HEK293 (cell line): ENCODE data around the gene CA12.
A peak's percentile ranks its signal among the peaks of the same experiment; 100 is the strongest.

Source experiments
- ATF2 ChIP-seq: fragments of 450-650 bp; formaldehyde crosslinking; IDR thresholded peaks from 2 replicates; pipeline ENCODE4 v1.5.1; 2016; ENCODE audit warnings: missing biosample characterization, missing genetic modification characterization, low read depth
- BCL11A ChIP-seq: fragments of 450-650 bp; formaldehyde crosslinking; IDR thresholded peaks from 2 replicates; pipeline ENCODE4 v1.5.1; 2016; ENCODE audit warnings: low read depth, missing biosample characterization, missing genetic modification characterization
- IKZF3 ChIP-seq: fragments of 450-650 bp; IDR thresholded peaks from 2 replicates; pipeline ENCODE4 v1.5.0; 2018; ENCODE audit warnings: missing biosample characterization, mild to moderate bottlenecking, missing genetic modification characterization, moderate library complexity
- INSM2 ChIP-seq: fragments of 450-650 bp; formaldehyde crosslinking; IDR thresholded peaks from 2 replicates; pipeline ENCODE4 v1.5.1; 2016; ENCODE audit warnings: missing biosample characterization, missing genetic modification characterization
- KLF10 ChIP-seq: fragments of 450-650 bp; IDR thresholded peaks from 2 replicates; pipeline ENCODE4 v1.5.1; 2018; ENCODE audit warnings: missing biosample characterization, mild to moderate bottlenecking, missing genetic modification characterization
- KLF16 ChIP-seq: fragments of 450-650 bp; formaldehyde crosslinking; IDR thresholded peaks from 2 replicates; pipeline ENCODE4 v1.5.1; 2017; ENCODE audit warnings: missing biosample characterization, missing genetic modification characterization
- KLF8 ChIP-seq: fragments of 450-650 bp; formaldehyde crosslinking; IDR thresholded peaks from 2 replicates; pipeline ENCODE4 v1.5.1; 2016; ENCODE audit warnings: missing biosample characterization, missing genetic modification characterization
- MEIS1 ChIP-seq: sonication (generic); formaldehyde crosslinking; IDR thresholded peaks from 2 replicates; pipeline ENCODE4 v1.8.1; 2022; ENCODE audit warnings: missing genetic modification reagents, mild to moderate bottlenecking, borderline replicate concordance
- MZF1 ChIP-seq: fragments of 450-650 bp; formaldehyde crosslinking; IDR thresholded peaks from 2 replicates; pipeline ENCODE4 v1.5.1; 2017; ENCODE audit warnings: missing biosample characterization, missing genetic modification characterization, borderline replicate concordance
- PATZ1 ChIP-seq: fragments of 450-650 bp; formaldehyde crosslinking; IDR thresholded peaks from 2 replicates; pipeline ENCODE4 v1.5.1; 2016; ENCODE audit warnings: missing biosample characterization, missing genetic modification characterization
- PRDM1 ChIP-seq: fragments of 450-650 bp; formaldehyde crosslinking; IDR thresholded peaks from 2 replicates; pipeline ENCODE4; 2016; ENCODE audit warnings: missing biosample characterization, missing genetic modification characterization
- PRDM6 ChIP-seq: fragments of 450-650 bp; formaldehyde crosslinking; IDR thresholded peaks from 2 replicates; pipeline ENCODE4 v1.5.1; 2017; ENCODE audit warnings: missing biosample characterization, missing genetic modification characterization
- WT1 ChIP-seq: fragments of 450-650 bp; formaldehyde crosslinking; IDR thresholded peaks from 2 replicates; pipeline ENCODE4 v1.5.1; 2016; ENCODE audit warnings: missing biosample characterization, missing genetic modification characterization
- ZBTB26 ChIP-seq: fragments of 450-650 bp; formaldehyde crosslinking; optimal IDR thresholded peaks from 2 replicates; pipeline ENCODE3; 2016; ENCODE audit warnings: missing biosample characterization, mild to moderate bottlenecking, missing genetic modification characterization
- ZBTB8A ChIP-seq: fragments of 450-650 bp; formaldehyde crosslinking; IDR thresholded peaks from 2 replicates; pipeline ENCODE4 v1.5.1; 2016; ENCODE audit warnings: missing biosample characterization, missing genetic modification characterization
- ZNF112 ChIP-seq: fragments of 450-650 bp; formaldehyde crosslinking; IDR thresholded peaks from 2 replicates; pipeline ENCODE4 v1.5.0; 2017; ENCODE audit warnings: missing biosample characterization, missing genetic modification characterization
- ZNF2 ChIP-seq: fragments of 450-650 bp; formaldehyde crosslinking; IDR thresholded peaks from 2 replicates; pipeline ENCODE4 v1.5.1; 2016; ENCODE audit warnings: missing biosample characterization, missing genetic modification characterization
- ZNF211 ChIP-seq: fragments of 450-650 bp; formaldehyde crosslinking; IDR thresholded peaks from 2 replicates; pipeline ENCODE4 v1.5.1; 2016; ENCODE audit warnings: low read depth, missing biosample characterization, missing genetic modification characterization
- ZNF214 ChIP-seq: fragments of 450-650 bp; formaldehyde crosslinking; IDR thresholded peaks from 2 replicates; pipeline ENCODE4 v1.5.1; 2017; ENCODE audit warnings: missing biosample characterization, mild to moderate bottlenecking, missing genetic modification characterization, borderline replicate concordance
- ZNF223 ChIP-seq: fragments of 450-650 bp; formaldehyde crosslinking; IDR thresholded peaks from 2 replicates; pipeline ENCODE4 v1.5.1; 2016; ENCODE audit warnings: missing biosample characterization, missing genetic modification characterization
- ZNF24 ChIP-seq: fragments of 450-650 bp; formaldehyde crosslinking; IDR thresholded peaks from 2 replicates; pipeline ENCODE4 v1.5.1; 2016; ENCODE audit warnings: missing biosample characterization, missing genetic modification characterization
- ZNF391 ChIP-seq: fragments of 450-650 bp; formaldehyde crosslinking; IDR thresholded peaks from 2 replicates; pipeline ENCODE4 v1.5.1; 2016; ENCODE audit warnings: low read depth, missing biosample characterization, missing genetic modification characterization, borderline replicate concordance
- ZNF394 ChIP-seq: fragments of 450-650 bp; formaldehyde crosslinking; IDR thresholded peaks from 2 replicates; pipeline ENCODE4 v1.5.1; 2016; ENCODE audit warnings: missing biosample characterization, missing genetic modification characterization, mild to moderate bottlenecking, moderate library complexity, borderline replicate concordance
- ZNF530 ChIP-seq: fragments of 450-650 bp; formaldehyde crosslinking; IDR thresholded peaks from 2 replicates; pipeline ENCODE4 v1.5.1; 2016; ENCODE audit warnings: low read depth, missing biosample characterization, missing genetic modification characterization
- ZNF549 ChIP-seq: fragments of 450-650 bp; IDR thresholded peaks from 2 replicates; pipeline ENCODE4 v1.5.1; 2018; ENCODE audit warnings: missing biosample characterization, missing genetic modification characterization, mild to moderate bottlenecking, inconsistent platforms, moderate library complexity
- ZNF558 ChIP-seq: fragments of 450-650 bp; formaldehyde crosslinking; IDR thresholded peaks from 2 replicates; pipeline ENCODE4 v1.5.1; 2016; ENCODE audit warnings: missing biosample characterization, missing genetic modification characterization
- ZNF623 ChIP-seq: fragments of 450-650 bp; formaldehyde crosslinking; IDR thresholded peaks from 2 replicates; pipeline ENCODE4 v1.5.1; 2016; ENCODE audit warnings: missing biosample characterization, missing genetic modification characterization
- ZNF629 ChIP-seq: fragments of 450-650 bp; formaldehyde crosslinking; IDR thresholded peaks from 2 replicates; pipeline ENCODE4 v1.5.1; 2017; ENCODE audit warnings: missing biosample characterization, missing genetic modification characterization
- ZNF670 ChIP-seq: fragments of 450-650 bp; formaldehyde crosslinking; IDR thresholded peaks from 2 replicates; pipeline ENCODE4 v1.5.1; 2016; ENCODE audit warnings: missing biosample characterization, missing genetic modification characterization, low read depth
- ZNF777 ChIP-seq: fragments of 450-650 bp; formaldehyde crosslinking; IDR thresholded peaks from 2 replicates; pipeline ENCODE4 v1.5.1; 2017; ENCODE audit warnings: missing biosample characterization, missing genetic modification characterization, borderline replicate concordance
- ZNF837 ChIP-seq: fragments of 450-650 bp; formaldehyde crosslinking; IDR thresholded peaks from 2 replicates; pipeline ENCODE4 v1.5.1; 2016; ENCODE audit warnings: missing biosample characterization, missing genetic modification characterization
- ZSCAN18 ChIP-seq: fragments of 450-650 bp; formaldehyde crosslinking; IDR thresholded peaks from 2 replicates; pipeline ENCODE4 v1.5.1; 2016; ENCODE audit warnings: missing biosample characterization, missing genetic modification characterization
- ZSCAN23 ChIP-seq: fragments of 450-650 bp; formaldehyde crosslinking; IDR thresholded peaks from 2 replicates; pipeline ENCODE4 v1.5.1; 2016; ENCODE audit warnings: missing biosample characterization, missing genetic modification characterization

The CA12 gene

GRCh38 chr15:63408524-63408923, 26.9 kb upstream of the CA12 start (continued):
- no peak for TF ChIP-seq MZF1
- TF ChIP-seq WT1 (tag by site-specific recombination), result no peak
- no peak for TF ChIP-seq ZNF530 (tag by site-specific recombination)
- TF ChIP-seq BCL11A (tag by site-specific recombination), result no peak
- no peak for TF ChIP-seq ZNF2 (tag by site-specific recombination)
- TF ChIP-seq ZNF394 (tag by site-specific recombination), result peak; percentile 10; the same call in 1 of the 2 replicates
- TF ChIP-seq ZNF112 (tag by site-specific recombination), result no peak
- TF ChIP-seq ZNF777 (tag by site-specific recombination), result no peak
- TF ChIP-seq ZSCAN23, result no peak
- no peak for TF ChIP-seq PATZ1
- TF ChIP-seq MEIS1, result no peak
- TF ChIP-seq KLF10, result no peak
- TF ChIP-seq KLF8 (tag by site-specific recombination), result 0 out of 2 replicates have a peak, but pooled peaks have one; percentile 43
- no peak for TF ChIP-seq KLF16 (tag by site-specific recombination)
- no peak for TF ChIP-seq ZNF24 (tag by site-specific recombination)
- TF ChIP-seq PRDM1 (tag by site-specific recombination), result no peak
- TF ChIP-seq ZNF837, result no peak
- no peak for TF ChIP-seq ZNF670 (tag by site-specific recombination)
- TF ChIP-seq ZBTB26, result no peak
- TF ChIP-seq ATF2 (tag by site-specific recombination), result 0 out of 2 replicates have a peak, but pooled peaks have one; percentile 23
- TF ChIP-seq ZSCAN18, result no peak
- 0 out of 2 replicates have a peak, but pooled peaks have one; percentile 10 for TF ChIP-seq ZBTB8A
- TF ChIP-seq ZNF549, result no peak
- TF ChIP-seq ZNF223 (tag by site-specific recombination), result no peak
- peak; percentile 81 for TF ChIP-seq PRDM6 (tag by site-specific recombination)
- TF ChIP-seq ZNF391 (tag by site-specific recombination), result no peak
- no peak for TF ChIP-seq ZNF214
- TF ChIP-seq ZNF629, result peak; percentile 63
- no peak for TF ChIP-seq ZNF623 (tag by site-specific recombination)
- no peak for TF ChIP-seq ZNF558 (tag by site-specific recombination)
- no peak for TF ChIP-seq INSM2 (tag by site-specific recombination)
- 0 out of 2 replicates have a peak, but pooled peaks have one; percentile 13 for TF ChIP-seq IKZF3
- TF ChIP-seq ZNF211 (tag by site-specific recombination), result no peak
